HEK293 (cell line): ENCODE measurements around the gene RPS5.

Experiments
- BCL11B ChIP-seq: fragments of 450-650 bp; formaldehyde crosslinking; IDR thresholded peaks from 2 replicates; pipeline ENCODE4 v1.5.1; 2016; ENCODE audit warnings: low read depth, missing biosample characterization, missing genetic modification characterization
- GLIS1 ChIP-seq: fragments of 450-650 bp; formaldehyde crosslinking; IDR thresholded peaks from 2 replicates; pipeline ENCODE4 v1.5.1; 2016; ENCODE audit warnings: missing biosample characterization, missing genetic modification characterization
- HOXC10 ChIP-seq: sonication (generic); formaldehyde crosslinking; IDR thresholded peaks from 2 replicates; pipeline ENCODE4 v1.8.1; 2023; ENCODE audit warnings: mild to moderate bottlenecking, missing genetic modification reagents
- KLF16 ChIP-seq: fragments of 450-650 bp; formaldehyde crosslinking; IDR thresholded peaks from 2 replicates; pipeline ENCODE4 v1.5.1; 2017; ENCODE audit warnings: missing biosample characterization, missing genetic modification characterization
- KLF8 ChIP-seq: fragments of 450-650 bp; formaldehyde crosslinking; IDR thresholded peaks from 2 replicates; pipeline ENCODE4 v1.5.1; 2016; ENCODE audit warnings: missing biosample characterization, missing genetic modification characterization
- KLF9 ChIP-seq: fragments of 450-650 bp; formaldehyde crosslinking; IDR thresholded peaks from 2 replicates; pipeline ENCODE4 v1.5.1; 2016; ENCODE audit warnings: missing biosample characterization, missing genetic modification characterization, low read depth
- MEIS1 ChIP-seq: sonication (generic); formaldehyde crosslinking; IDR thresholded peaks from 2 replicates; pipeline ENCODE4 v1.8.1; 2022; ENCODE audit warnings: missing genetic modification reagents, mild to moderate bottlenecking, borderline replicate concordance
- SP2 ChIP-seq: fragments of 450-650 bp; formaldehyde crosslinking; IDR thresholded peaks from 2 replicates; pipeline ENCODE4 v1.5.1; 2016; ENCODE audit warnings: missing biosample characterization, missing genetic modification characterization
- SP3 ChIP-seq: fragments of 450-650 bp; formaldehyde crosslinking; IDR thresholded peaks from 2 replicates; pipeline ENCODE4 v1.5.1; 2016; ENCODE audit warnings: missing biosample characterization, missing genetic modification characterization
- TRIM28 ChIP-seq: IDR thresholded peaks from 2 replicates; pipeline ENCODE4 v1.6.1; 2011; ENCODE audit warnings: low read length, control low read depth, borderline replicate concordance
- ZBTB20 ChIP-seq: fragments of 450-650 bp; formaldehyde crosslinking; IDR thresholded peaks from 2 replicates; pipeline ENCODE4 v1.5.1; 2016; ENCODE audit warnings: missing biosample characterization, missing genetic modification characterization
- ZFP69B ChIP-seq: fragments of 450-650 bp; formaldehyde crosslinking; IDR thresholded peaks from 2 replicates; pipeline ENCODE4 v1.5.1; 2016; ENCODE audit warnings: missing biosample characterization, missing genetic modification characterization
- ZIC2 ChIP-seq: fragments of 450-650 bp; formaldehyde crosslinking; IDR thresholded peaks from 2 replicates; pipeline ENCODE4 v1.5.1; 2016; ENCODE audit warnings: missing biosample characterization, missing genetic modification characterization
- ZNF121 ChIP-seq: fragments of 450-650 bp; formaldehyde crosslinking; IDR thresholded peaks from 2 replicates; pipeline ENCODE4 v1.5.1; 2016; ENCODE audit warnings: missing biosample characterization, missing genetic modification characterization
- ZNF169 ChIP-seq: fragments of 450-650 bp; formaldehyde crosslinking; IDR thresholded peaks from 2 replicates; pipeline ENCODE4 v1.5.1; 2016; ENCODE audit warnings: missing biosample characterization, missing genetic modification characterization
- ZNF19 ChIP-seq: fragments of 450-650 bp; formaldehyde crosslinking; IDR thresholded peaks from 2 replicates; pipeline ENCODE4; 2016; ENCODE audit warnings: missing biosample characterization, missing genetic modification characterization, low read depth
- ZNF335 ChIP-seq: fragments of 450-650 bp; formaldehyde crosslinking; conservative IDR thresholded peaks from 2 replicates; pipeline ENCODE4 v1.5.1; 2016; ENCODE audit warnings: missing biosample characterization, missing genetic modification characterization
- ZNF600 ChIP-seq: fragments of 450-650 bp; formaldehyde crosslinking; IDR thresholded peaks from 2 replicates; pipeline ENCODE4 v1.5.1; 2016; ENCODE audit warnings: missing biosample characterization, missing genetic modification characterization
- ZNF777 ChIP-seq: fragments of 450-650 bp; formaldehyde crosslinking; IDR thresholded peaks from 2 replicates; pipeline ENCODE4 v1.5.1; 2017; ENCODE audit warnings: missing biosample characterization, missing genetic modification characterization, borderline replicate concordance
- ZNF791 ChIP-seq: fragments of 450-650 bp; formaldehyde crosslinking; IDR thresholded peaks from 2 replicates; pipeline ENCODE4 v1.5.1; 2016; ENCODE audit warnings: missing biosample characterization, missing genetic modification characterization
- TF ChIP-seq, protein P1 (sequence below): fragments of 450-650 bp; formaldehyde crosslinking; IDR thresholded peaks from 2 replicates; pipeline ENCODE4 v1.5.1; 2016; ENCODE audit warnings: missing biosample characterization, missing genetic modification characterization
- TF ChIP-seq, protein P2 (sequence below): fragments of 450-650 bp; formaldehyde crosslinking; IDR thresholded peaks from 2 replicates; pipeline ENCODE4 v1.5.1; 2016; ENCODE audit warnings: missing biosample characterization, missing genetic modification characterization
- TF ChIP-seq, protein P3 (sequence below): fragments of 450-650 bp; formaldehyde crosslinking; IDR thresholded peaks from 2 replicates; pipeline ENCODE4 v1.5.1; 2016; ENCODE audit warnings: missing biosample characterization, missing genetic modification characterization
- TF ChIP-seq, protein P4 (sequence below): fragments of 450-650 bp; formaldehyde crosslinking; conservative IDR thresholded peaks from 2 replicates; pipeline ENCODE4 v1.5.1; 2016; ENCODE audit warnings: low read depth, missing biosample characterization, missing genetic modification characterization
- TF ChIP-seq, protein P5 (sequence below): fragments of 450-650 bp; formaldehyde crosslinking; IDR thresholded peaks from 2 replicates; pipeline ENCODE4 v1.5.1; 2016; ENCODE audit warnings: missing biosample characterization, missing genetic modification characterization, low read depth

RPS5 gene

DNA sequence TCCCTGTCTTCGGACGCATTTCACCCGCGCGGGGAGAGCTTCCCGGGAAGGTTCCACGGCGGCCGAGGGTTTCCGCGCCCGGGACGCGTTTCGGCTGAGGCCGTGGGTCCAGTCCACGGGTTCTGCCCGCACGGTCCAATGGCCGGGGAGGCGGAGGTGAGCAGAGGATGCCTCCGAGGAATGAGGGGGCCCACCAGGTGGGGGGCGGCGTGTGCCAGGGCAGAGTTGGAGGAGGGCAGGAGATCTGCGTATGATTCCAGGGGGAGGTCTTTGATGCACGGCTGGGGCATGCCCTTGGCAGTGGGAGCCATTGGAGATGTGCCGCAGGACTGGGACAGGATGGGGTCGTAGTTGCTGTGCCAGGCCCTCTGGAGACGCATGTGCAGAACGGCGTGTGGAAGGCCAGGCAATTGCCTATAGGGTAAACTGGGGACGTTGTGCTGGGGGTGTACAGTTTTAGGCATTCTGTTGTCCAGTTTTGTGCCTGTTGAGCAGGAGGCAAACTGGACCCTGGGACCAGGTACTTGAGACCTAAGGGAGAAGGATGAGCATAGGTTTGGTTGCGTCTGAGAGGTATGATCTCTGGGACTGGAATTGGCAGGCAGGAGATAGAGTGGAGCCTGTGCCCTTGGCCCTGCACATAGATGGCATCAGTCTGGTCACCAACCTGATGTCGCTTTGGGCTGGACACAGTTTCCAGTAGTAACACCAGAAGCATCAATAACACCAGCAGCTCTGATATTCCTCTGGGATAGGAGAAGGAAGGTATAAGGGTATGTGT, 22.1 kb downstream of the RPS5 start (continued):
- TF ChIP-seq, protein P1, sequence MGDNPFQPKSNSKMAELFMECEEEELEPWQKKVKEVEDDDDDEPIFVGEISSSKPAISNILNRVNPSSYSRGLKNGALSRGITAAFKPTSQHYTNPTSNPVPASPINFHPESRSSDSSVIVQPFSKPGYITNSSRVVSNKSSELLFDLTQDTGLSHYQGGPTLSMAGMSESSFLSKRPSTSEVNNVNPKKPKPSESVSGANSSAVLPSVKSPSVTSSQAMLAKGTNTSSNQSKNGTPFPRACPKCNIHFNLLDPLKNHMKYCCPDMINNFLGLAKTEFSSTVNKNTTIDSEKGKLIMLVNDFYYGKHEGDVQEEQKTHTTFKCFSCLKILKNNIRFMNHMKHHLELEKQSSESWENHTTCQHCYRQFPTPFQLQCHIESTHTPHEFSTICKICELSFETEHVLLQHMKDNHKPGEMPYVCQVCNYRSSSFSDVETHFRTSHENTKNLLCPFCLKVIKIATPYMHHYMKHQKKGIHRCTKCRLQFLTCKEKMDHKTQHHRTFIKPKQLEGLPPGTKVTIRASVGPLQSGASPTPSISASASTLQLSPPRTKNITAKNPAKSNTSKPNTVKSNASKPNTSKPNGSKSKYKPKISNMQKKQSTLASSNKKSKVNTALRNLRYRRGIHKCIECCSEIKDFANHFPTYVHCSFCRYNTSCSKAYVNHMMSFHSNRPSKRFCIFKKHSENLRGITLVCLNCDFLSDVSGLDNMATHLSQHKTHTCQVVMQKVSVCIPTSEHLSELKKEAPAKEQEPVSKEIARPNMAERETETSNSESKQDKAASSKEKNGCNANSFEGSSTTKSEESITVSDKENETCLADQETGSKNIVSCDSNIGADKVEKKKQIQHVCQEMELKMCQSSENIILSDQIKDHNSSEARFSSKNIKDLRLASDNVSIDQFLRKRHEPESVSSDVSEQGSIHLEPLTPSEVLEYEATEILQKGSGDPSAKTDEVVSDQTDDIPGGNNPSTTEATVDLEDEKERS = no peak
- TF ChIP-seq, protein P2, sequence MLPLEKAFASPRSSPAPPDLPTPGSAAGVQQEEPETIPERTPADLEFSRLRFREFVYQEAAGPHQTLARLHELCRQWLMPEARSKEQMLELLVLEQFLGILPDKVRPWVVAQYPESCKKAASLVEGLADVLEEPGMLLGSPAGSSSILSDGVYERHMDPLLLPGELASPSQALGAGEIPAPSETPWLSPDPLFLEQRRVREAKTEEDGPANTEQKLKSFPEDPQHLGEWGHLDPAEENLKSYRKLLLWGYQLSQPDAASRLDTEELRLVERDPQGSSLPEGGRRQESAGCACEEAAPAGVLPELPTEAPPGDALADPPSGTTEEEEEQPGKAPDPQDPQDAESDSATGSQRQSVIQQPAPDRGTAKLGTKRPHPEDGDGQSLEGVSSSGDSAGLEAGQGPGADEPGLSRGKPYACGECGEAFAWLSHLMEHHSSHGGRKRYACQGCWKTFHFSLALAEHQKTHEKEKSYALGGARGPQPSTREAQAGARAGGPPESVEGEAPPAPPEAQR (tag by site-specific recombination) = no peak
- TF ChIP-seq ZNF791 (tag by site-specific recombination) (no peak), ZNF19 (tag by site-specific recombination) (0 out of 2 replicates have a peak, but pooled peaks have one; percentile 10), KLF16 (tag by site-specific recombination) (0 out of 2 replicates have a peak, but pooled peaks have one; percentile 12), ZNF169 (tag by site-specific recombination) (no peak), SP3 (tag by site-specific recombination) (peak; percentile 37; the same call in 1 of the 2 replicates), BCL11B (tag by site-specific recombination) (peak; percentile 40; the same call in 1 of the 2 replicates), MEIS1 (CRISPR knock-in tag) (no peak), TRIM28 (no peak), SP2 (tag by site-specific recombination) (peak; percentile 74), ZBTB20 (tag by site-specific recombination) (peak; percentile 77; the same call in 1 of the 2 replicates), KLF8 (tag by site-specific recombination) (no peak), GLIS1 (tag by site-specific recombination) (peak; percentile 32; the same call in 1 of the 2 replicates), ZNF121 (tag by site-specific recombination) (peak; percentile 36; the same call in 1 of the 2 replicates), ZNF335 (tag by site-specific recombination) (peak; percentile 100), ZNF600 (tag by site-specific recombination) (peak; percentile 49), ZFP69B (peak; percentile 96), HOXC10 (CRISPR knock-in tag) (peak; percentile 18; the same call in 1 of the 2 replicates), ZIC2 (tag by site-specific recombination) (peak; percentile 77), KLF9 (tag by site-specific recombination) (peak; percentile 9; the same call in 1 of the 2 replicates), ZNF777 (tag by site-specific recombination) (peak; percentile 13; the same call in 1 of the 2 replicates)
- TF ChIP-seq, protein P3, sequence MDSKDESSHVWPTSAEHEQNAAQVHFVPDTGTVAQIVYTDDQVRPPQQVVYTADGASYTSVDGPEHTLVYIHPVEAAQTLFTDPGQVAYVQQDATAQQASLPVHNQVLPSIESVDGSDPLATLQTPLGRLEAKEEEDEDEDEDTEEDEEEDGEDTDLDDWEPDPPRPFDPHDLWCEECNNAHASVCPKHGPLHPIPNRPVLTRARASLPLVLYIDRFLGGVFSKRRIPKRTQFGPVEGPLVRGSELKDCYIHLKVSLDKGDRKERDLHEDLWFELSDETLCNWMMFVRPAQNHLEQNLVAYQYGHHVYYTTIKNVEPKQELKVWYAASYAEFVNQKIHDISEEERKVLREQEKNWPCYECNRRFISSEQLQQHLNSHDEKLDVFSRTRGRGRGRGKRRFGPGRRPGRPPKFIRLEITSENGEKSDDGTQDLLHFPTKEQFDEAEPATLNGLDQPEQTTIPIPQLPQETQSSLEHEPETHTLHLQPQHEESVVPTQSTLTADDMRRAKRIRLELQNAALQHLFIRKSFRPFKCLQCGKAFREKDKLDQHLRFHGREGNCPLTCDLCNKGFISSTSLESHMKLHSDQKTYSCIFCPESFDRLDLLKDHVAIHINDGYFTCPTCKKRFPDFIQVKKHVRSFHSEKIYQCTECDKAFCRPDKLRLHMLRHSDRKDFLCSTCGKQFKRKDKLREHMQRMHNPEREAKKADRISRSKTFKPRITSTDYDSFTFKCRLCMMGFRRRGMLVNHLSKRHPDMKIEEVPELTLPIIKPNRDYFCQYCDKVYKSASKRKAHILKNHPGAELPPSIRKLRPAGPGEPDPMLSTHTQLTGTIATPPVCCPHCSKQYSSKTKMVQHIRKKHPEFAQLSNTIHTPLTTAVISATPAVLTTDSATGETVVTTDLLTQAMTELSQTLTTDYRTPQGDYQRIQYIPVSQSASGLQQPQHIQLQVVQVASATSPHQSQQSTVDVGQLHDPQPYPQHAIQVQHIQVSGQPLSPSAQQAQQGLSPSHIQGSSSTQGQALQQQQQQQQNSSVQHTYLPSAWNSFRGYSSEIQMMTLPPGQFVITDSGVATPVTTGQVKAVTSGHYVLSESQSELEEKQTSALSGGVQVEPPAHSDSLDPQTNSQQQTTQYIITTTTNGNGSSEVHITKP (tag by site-specific recombination) = peak; percentile 56
- TF ChIP-seq, protein P4, sequence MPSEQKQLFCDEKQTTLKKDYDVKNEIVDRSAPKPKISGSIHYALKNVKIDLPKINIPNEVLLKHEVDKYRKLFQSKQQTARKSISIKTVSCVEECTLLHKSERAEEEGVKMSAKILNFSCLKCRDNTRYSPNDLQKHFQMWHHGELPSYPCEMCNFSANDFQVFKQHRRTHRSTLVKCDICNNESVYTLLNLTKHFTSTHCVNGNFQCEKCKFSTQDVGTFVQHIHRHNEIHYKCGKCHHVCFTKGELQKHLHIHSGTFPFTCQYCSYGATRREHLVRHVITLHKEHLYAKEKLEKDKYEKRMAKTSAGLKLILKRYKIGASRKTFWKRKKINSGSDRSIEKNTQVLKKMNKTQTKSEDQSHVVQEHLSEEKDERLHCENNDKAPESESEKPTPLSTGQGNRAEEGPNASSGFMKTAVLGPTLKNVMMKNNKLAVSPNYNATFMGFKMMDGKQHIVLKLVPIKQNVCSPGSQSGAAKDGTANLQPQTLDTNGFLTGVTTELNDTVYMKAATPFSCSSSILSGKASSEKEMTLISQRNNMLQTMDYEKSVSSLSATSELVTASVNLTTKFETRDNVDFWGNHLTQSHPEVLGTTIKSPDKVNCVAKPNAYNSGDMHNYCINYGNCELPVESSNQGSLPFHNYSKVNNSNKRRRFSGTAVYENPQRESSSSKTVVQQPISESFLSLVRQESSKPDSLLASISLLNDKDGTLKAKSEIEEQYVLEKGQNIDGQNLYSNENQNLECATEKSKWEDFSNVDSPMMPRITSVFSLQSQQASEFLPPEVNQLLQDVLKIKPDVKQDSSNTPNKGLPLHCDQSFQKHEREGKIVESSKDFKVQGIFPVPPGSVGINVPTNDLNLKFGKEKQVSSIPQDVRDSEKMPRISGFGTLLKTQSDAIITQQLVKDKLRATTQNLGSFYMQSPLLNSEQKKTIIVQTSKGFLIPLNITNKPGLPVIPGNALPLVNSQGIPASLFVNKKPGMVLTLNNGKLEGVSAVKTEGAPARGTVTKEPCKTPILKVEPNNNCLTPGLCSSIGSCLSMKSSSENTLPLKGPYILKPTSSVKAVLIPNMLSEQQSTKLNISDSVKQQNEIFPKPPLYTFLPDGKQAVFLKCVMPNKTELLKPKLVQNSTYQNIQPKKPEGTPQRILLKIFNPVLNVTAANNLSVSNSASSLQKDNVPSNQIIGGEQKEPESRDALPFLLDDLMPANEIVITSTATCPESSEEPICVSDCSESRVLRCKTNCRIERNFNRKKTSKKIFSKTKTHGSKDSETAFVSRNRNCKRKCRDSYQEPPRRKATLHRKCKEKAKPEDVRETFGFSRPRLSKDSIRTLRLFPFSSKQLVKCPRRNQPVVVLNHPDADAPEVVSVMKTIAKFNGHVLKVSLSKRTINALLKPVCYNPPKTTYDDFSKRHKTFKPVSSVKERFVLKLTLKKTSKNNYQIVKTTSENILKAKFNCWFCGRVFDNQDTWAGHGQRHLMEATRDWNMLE (tag by site-specific recombination) = no peak
- TF ChIP-seq, protein P5, sequence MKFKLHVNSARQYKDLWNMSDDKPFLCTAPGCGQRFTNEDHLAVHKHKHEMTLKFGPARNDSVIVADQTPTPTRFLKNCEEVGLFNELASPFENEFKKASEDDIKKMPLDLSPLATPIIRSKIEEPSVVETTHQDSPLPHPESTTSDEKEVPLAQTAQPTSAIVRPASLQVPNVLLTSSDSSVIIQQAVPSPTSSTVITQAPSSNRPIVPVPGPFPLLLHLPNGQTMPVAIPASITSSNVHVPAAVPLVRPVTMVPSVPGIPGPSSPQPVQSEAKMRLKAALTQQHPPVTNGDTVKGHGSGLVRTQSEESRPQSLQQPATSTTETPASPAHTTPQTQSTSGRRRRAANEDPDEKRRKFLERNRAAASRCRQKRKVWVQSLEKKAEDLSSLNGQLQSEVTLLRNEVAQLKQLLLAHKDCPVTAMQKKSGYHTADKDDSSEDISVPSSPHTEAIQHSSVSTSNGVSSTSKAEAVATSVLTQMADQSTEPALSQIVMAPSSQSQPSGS = no peak
